Nucleus accumbens (tissue), 56 donors: ENCODE results near the gene BSDC1.

Experiments used
- DNase-seq, 56 donors: peaks; one replicate each; lab custom pipeline; 2025; lab: John Stamatoyannopoulos, UW

The BSDC1 gene

DNA sequence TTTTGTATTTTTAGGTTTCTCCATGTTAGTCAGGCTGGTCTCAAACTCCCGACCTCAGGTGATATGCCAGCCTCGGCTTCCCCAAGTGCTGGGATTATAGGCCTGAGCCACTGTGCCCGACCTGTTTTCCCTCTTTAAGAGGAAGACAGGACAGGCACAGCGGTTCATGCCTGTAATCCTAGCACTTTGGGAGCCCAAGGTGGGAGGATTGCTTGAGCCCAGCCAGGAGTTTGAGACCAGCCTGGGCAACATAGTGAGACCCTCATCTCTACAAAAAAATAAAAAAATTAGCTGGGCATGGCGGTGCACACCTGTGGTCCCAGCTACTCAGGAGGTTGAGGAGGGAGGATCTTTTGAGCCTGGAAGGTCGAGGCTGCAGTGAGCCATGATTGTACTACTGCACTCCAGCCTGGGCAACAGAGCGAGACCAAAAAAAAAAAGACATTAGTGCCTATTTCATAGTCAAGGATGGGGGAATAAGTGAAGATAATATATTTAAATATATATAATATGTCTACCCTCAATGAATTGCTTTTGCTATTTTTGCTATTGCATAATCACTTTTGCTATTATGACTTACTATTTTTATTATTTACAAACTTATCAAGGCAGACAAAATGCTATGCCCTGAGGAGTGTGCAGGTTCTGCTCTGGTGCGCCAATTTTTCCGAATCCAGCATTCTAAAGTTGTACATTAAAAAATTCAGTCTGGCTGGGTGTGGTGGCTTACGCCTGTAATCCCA is 75.9 kb downstream of the BSDC1 start:
- no peak for DNase-seq

DNA sequence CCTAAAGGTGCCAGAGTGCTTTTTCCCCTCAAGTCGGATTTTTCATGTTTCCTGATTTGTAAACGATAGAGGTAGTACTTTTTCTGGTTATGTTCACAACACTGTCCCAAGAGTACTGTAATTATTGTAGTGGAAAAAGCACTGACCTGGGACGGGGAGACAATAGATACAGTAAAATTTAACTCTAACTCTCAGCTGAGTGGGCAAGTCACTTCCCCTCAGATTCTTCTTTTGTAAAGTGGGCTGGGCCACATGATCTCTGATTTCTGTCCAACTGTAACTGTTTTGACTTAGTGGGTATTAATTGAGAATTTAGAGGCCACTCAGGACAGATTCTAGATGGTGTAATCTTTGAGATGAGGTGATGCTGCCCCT is 77.4 kb downstream of the BSDC1 start:
- no peak for DNase-seq
